K562 (cell line): ENCODE data around the gene ARHGAP22. TPM values are rescaled to one million over a fixed set of nuclear protein-coding genes. Genes with fewer than 3 reads are reported as not detected.

Experiments used
- ATAC-seq: fragments of 200-7000 bp; cut with Tn5 transposase; 3 replicates; pipeline ENCODE4 v1.9.1; 2020; ENCODE audit warnings: moderate library complexity
- BruUV-seq: library from RNA; stranded (reverse); fragments of 400-500 nt; replicated peaks from 2 replicates; lab custom pipeline; 2021; lab: Mats Ljungman, UMichigan
- CTCF ChIA-PET: fragments of 300-600 bp; formaldehyde crosslinking; extraction: SDS; loops from one replicate; lab custom pipeline; 2021; ENCODE audit warnings: low intra/inter-chr PET ratio; lab: Yijun Ruan, JAX
- POLR2A ChIA-PET: fragments of 300-600, 350-650 bp; sonication (Branson Sonifier 250); formaldehyde crosslinking; extraction: SDS; loops from one replicate; lab custom pipeline; 2021; ENCODE audit warnings: antibody characterized with exemption, inconsistent platforms; lab: Yijun Ruan, JAX
- DNase-seq, 4 experiments: peaks; one replicate each; pipeline versions ENCODE4 v3.0.0 to v3.0.0-alpha.2; 2011 to 2018; ENCODE audit warnings: low spot score in 3 of 4, mixed read lengths in 3 of 4; ENCODE audit errors: extremely low read depth in 1 of 4
- FAIRE-seq: peaks from 2 replicates; lab custom pipeline; 2011; peaks lifted over from hg19 to GRCh38; lab: Jason Lieb, UNC
- H2AFZ ChIP-seq: 2 replicates; pipeline ENCODE4 v1.6.0; 2011; ENCODE audit warnings: low read depth, low read length, control low read depth, inconsistent platforms
- H3K27ac ChIP-seq: fragments of 200-600 bp; 3 replicates; pipeline ENCODE4 v1.8.0; 2011; ENCODE audit warnings: low read depth, mild to moderate bottlenecking, control low read depth, inconsistent platforms, low read length, moderate library complexity, mixed read lengths; ENCODE audit errors: extremely low read depth
- H3K27me3 ChIP-seq, 2 experiments: fragments of 300-600 bp in 1 of 2; 2 replicates in 1 of 2; 3 replicates in 1 of 2; pipeline versions ENCODE4 v1.6.0 to v1.8.0; 2011; ENCODE audit warnings: inconsistent platforms in 2 of 2, low read length in 2 of 2, mild to moderate bottlenecking in 1 of 2, mixed read lengths in 1 of 2, moderate library complexity in 1 of 2; ENCODE audit not compliant: control insufficient read depth in 2 of 2, insufficient read depth in 2 of 2
- H3K36me3 ChIP-seq: fragments of 300-600 bp; 3 replicates; pipeline ENCODE4 v1.8.0; 2011; ENCODE audit warnings: mild to moderate bottlenecking, low read length, inconsistent platforms; ENCODE audit not compliant: control insufficient read depth, insufficient read depth
- H3K4me1 ChIP-seq, 2 experiments: fragments of 200-600 bp in 1 of 2; replicated peaks in 1 of 2; 2 replicates in 1 of 2; 3 replicates in 1 of 2; pipeline versions ENCODE4 v1.5.1 to v1.8.0; 2011; ENCODE audit warnings: inconsistent platforms in 2 of 2, low read length in 2 of 2, mild to moderate bottlenecking in 1 of 2, mixed read lengths in 1 of 2, moderate library complexity in 1 of 2; ENCODE audit not compliant: control insufficient read depth in 2 of 2, insufficient read depth in 2 of 2
- H3K4me2 ChIP-seq: 2 replicates; pipeline ENCODE4 v1.6.1; 2011; ENCODE audit warnings: low read length, control low read depth, inconsistent platforms, mixed read lengths; ENCODE audit not compliant: insufficient read depth
- H3K4me3 ChIP-seq: fragments of 200-600 bp; sonication (generic), shearing (Covaris generic); 2 replicates; pipeline ENCODE4 v1.5.1; 2016; ENCODE audit warnings: control low read depth, inconsistent platforms
- H3K79me2 ChIP-seq: fragments of 200-600 bp; 3 replicates; pipeline ENCODE4 v1.8.0; 2011; ENCODE audit warnings: low read length, inconsistent platforms; ENCODE audit not compliant: control insufficient read depth, insufficient read depth
- H3K9ac ChIP-seq, 2 experiments: 2 replicates each; pipeline versions ENCODE4 v1.6.0 to v1.6.1; 2011; ENCODE audit warnings: low read depth in 2 of 2, low read length in 2 of 2, control low read depth in 1 of 2, inconsistent platforms in 1 of 2, mild to moderate bottlenecking in 1 of 2, mixed read lengths in 1 of 2; ENCODE audit not compliant: insufficient read depth in 1 of 2
- H3K9me1 ChIP-seq: one replicate; pipeline ENCODE4 v1.6.0; 2011; ENCODE audit warnings: inconsistent platforms, mild to moderate bottlenecking, low read length, moderate library complexity; ENCODE audit not compliant: control insufficient read depth, insufficient read depth
- H3K9me3 ChIP-seq: replicated peaks from 2 replicates; pipeline ENCODE4 v1.5.1; 2011; ENCODE audit warnings: low read depth, low read length, inconsistent platforms; ENCODE audit not compliant: control insufficient read depth, insufficient read depth
- H4K20me1 ChIP-seq: replicated peaks from 2 replicates; pipeline ENCODE4 v1.6.1; 2011; ENCODE audit warnings: low read length, inconsistent platforms, mixed read lengths; ENCODE audit not compliant: control insufficient read depth, insufficient read depth
- CUX1 ChIP-seq: fragments of 200-800 bp; sonication (Bioruptor generic); IDR thresholded peaks from 2 replicates; pipeline ENCODE4 v1.6.1; 2016; ENCODE audit warnings: missing genetic modification characterization, missing compliant biosample characterization
- HMGN3 ChIP-seq: IDR thresholded peaks from 2 replicates; pipeline ENCODE4 v1.6.1; 2011; ENCODE audit warnings: borderline replicate concordance, low read depth, mild to moderate bottlenecking, mixed read lengths, low read length; ENCODE audit not compliant: insufficient read length; ENCODE audit errors: extremely low read depth
- NFYB ChIP-seq: IDR thresholded peaks from 2 replicates; pipeline ENCODE4 v1.6.1; 2011; ENCODE audit warnings: mild to moderate bottlenecking, moderate library complexity; ENCODE audit not compliant: insufficient read length; ENCODE audit errors: extremely low read depth
- REST ChIP-seq, 2 experiments: fragments of 450-650 bp; formaldehyde crosslinking in 1 of 2; IDR thresholded peaks; 2 replicates each; pipeline versions ENCODE4 v1.4.0 to v1.6.1; 2014 to 2020; ENCODE audit warnings: mild to moderate bottlenecking in 2 of 2, borderline replicate concordance in 1 of 2, low read depth in 1 of 2
- ZNF143 ChIP-seq: sonication (generic); formaldehyde crosslinking; IDR thresholded peaks from 2 replicates; pipeline ENCODE4 v1.9.0; 2022; ENCODE audit warnings: mild to moderate bottlenecking, missing genetic modification reagents
- ZNF324 ChIP-seq: fragments of 250-450 bp; sonication (Bioruptor Pico); IDR thresholded peaks from 2 replicates; pipeline ENCODE4 v1.4.0; 2020; ENCODE audit warnings: mild to moderate bottlenecking
- ZNF444 ChIP-seq: fragments of 250-450 bp; sonication (Bioruptor Pico); IDR thresholded peaks from 2 replicates; pipeline ENCODE4 v1.4.0; 2020; ENCODE audit warnings: mild to moderate bottlenecking, moderate library complexity
- WGBS: fragments of 100-300 bp; shearing (Covaris generic); methylation state at CpG from one replicate; pipeline ENCODE4 v1.1.6; 2016; ENCODE audit warnings: low coverage, mixed read lengths; ENCODE audit not compliant: insufficient coverage; ENCODE audit errors: missing lambda C conversion rate; 5-methylcytosine and 5-hydroxymethylcytosine counted together
- in situ Hi-C: fragments of 300-500 bp; cut with MboI; formaldehyde crosslinking; loops from 4 replicates; pipeline ENCODE4 v1.15.0; 2018; ENCODE audit warnings: inconsistent platforms, mixed read lengths
- intact Hi-C: fragments of 100-400 bp; cut with micrococcal nuclease; formaldehyde crosslinking; loops from 2 replicates; pipeline ENCODE4 v1.14.2; 2022
- polyA plus RNA-seq, 8 experiments: library from polyadenylated mRNA; depleted of rRNA in 4 of 8; stranded (reverse) in 5 of 8; unstranded in 3 of 8; fragments of >200 nt; fragmentation: Nextera tagmentation in 2 of 8; fragmentation: Illumina TruSeq in 1 of 8; extraction: Ambion mirVana in 2 of 8; extraction: Trizol in 1 of 8; gene quantifications; 2 replicates each; pipeline versions ENCODE4 v1.2.1 to v1.2.3, GENCODE V29; 2011 to 2014; ENCODE audit warnings: inconsistent platforms in 1 of 8, missing spikeins in 1 of 8
- total RNA-seq, 7 experiments: library from RNA; depleted of rRNA in 6 of 7; stranded (reverse); fragments of >200 nt in 6 of 7; fragmentation: Illumina TruSeq in 2 of 7; extraction: Trizol in 2 of 7; gene quantifications; 2 replicates each; pipeline versions ENCODE4 v1.2.1 to v1.2.3, GENCODE V29; 2011 to 2021; ENCODE audit warnings: low replicate concordance in 1 of 7

Gene ARHGAP22
- total and polyA plus RNA-seq, 9 of the 15 experiments (the other 6 are each of a cell fraction or from before 2014, with no cell fraction given): 1.3 to 28.1 (median 12.7) TPM

- WGBS: 2% methylated on average over 6 of the region's 6 CpGs
- Histone ChIP-seq H3K36me3 (no peaks in the 10 kb centered on the region), H4K20me1 (no peaks in the 10 kb centered on the region), H2AFZ (no peak overlapping the region), H3K9me1 (no peaks in the 10 kb centered on the region), H3K9ac (no peak overlapping the region), H3K4me3 (no peak overlapping the region), H3K4me2 (no peak overlapping the region), H3K27me3 (peaks cover 33 to 61% of the 10 kb centered on the region in 2 experiments), H3K9me3 (0 out of 2 replicates have a peak, but pooled peaks cover 4% of the 10 kb centered on the region), H3K79me2 (no peaks in the 10 kb centered on the region), H3K27ac (no peak overlapping the region), H3K4me1 (no peaks in the 10 kb centered on the region)
- intact Hi-C loops (loop anchor here (5.0 kb wide), 1 partner anchor 57 kb away; the partner anchor contains the start of gene ARHGAP22), in situ Hi-C loops (loop anchor here (5.0 kb wide), 1 partner anchor 107 kb away; no protein-coding TSS in a partner anchor)
- no TSS peak for BruUV-seq
- DNase-seq (no peak), ATAC-seq (0 out of 3 replicates have a peak, but pooled peaks have one; percentile 13), FAIRE-seq (peak; percentile 32)
- POLR2A ChIA-PET: no interaction called here
- CTCF ChIA-PET: no interaction called here
- TF ChIP-seq REST (IDR thresholded peaks at IDR 0.05; ENCODE audit: borderline replicate concordance) (no peak), REST (CRISPR knock-in tag; IDR thresholded peaks at IDR 0.05; ENCODE audit: low read depth) (no peak), ZNF143 (peak; percentile 51; the same call in 1 of the 2 replicates), CUX1 (CRISPR knock-in tag) (no peak), ZNF444 (CRISPR knock-in tag) (no peak), HMGN3 (no peak), NFYB (peak; percentile 33), ZNF324 (CRISPR knock-in tag) (0 out of 2 replicates have a peak, but pooled peaks have one; percentile 40)
These were observed 54.7 kb downstream of the ARHGAP22 start for GRCh38 chr10:48550071-48550691.
